Heart right ventricle (tissue), 16 donors: Measurements from ENCODE around the gene POLD3. TPM values are rescaled to one million over a fixed set of nuclear protein-coding genes. Genes with fewer than 3 reads are reported as not detected.

Experiments used
- ATAC-seq, 8 donors: fragments of 200-7000 bp; cut with Tn5 transposase; one replicate each; pipeline ENCODE4 v1.9.1; 2020; ENCODE audit warnings: mild to moderate bottlenecking in 8 of 8, moderate library complexity in 8 of 8, moderate number of reproducible peaks in 1 of 8
- DNase-seq, 2 donors: peaks; one replicate each; pipeline ENCODE4 v3.0.0-alpha.2; 2020
- H3K27ac ChIP-seq, 10 donors: fragments of 200-600 bp; sonication (generic) in 2 of 10; one replicate each; pipeline versions ENCODE4 v1.5.0 to v1.8.0; 2020 to 2022; ENCODE audit warnings: mild to moderate bottlenecking in 3 of 10
- H3K27me3 ChIP-seq, 7 donors: fragments of 200-600 bp; one replicate each; pipeline ENCODE4 v1.8.0; 2021 to 2022; ENCODE audit warnings: mild to moderate bottlenecking in 2 of 7
- H3K36me3 ChIP-seq, 9 donors: fragments of 200-600 bp; sonication (generic) in 1 of 9; one replicate each; pipeline versions ENCODE4 v1.5.0 to v1.8.0; 2020 to 2022; ENCODE audit warnings: mild to moderate bottlenecking in 2 of 9
- H3K4me1 ChIP-seq, 9 donors: fragments of 200-600 bp; sonication (generic) in 1 of 9; one replicate each; pipeline versions ENCODE4 v1.5.0 to v1.8.0; 2020 to 2022; ENCODE audit warnings: mild to moderate bottlenecking in 4 of 9
- H3K4me3 ChIP-seq, 10 donors: fragments of 200-600 bp; sonication (generic) in 2 of 10; one replicate each; pipeline versions ENCODE4 v1.5.0 to v1.8.0; 2020 to 2022; ENCODE audit warnings: mild to moderate bottlenecking in 7 of 10, moderate library complexity in 2 of 10
- H3K9me3 ChIP-seq, 11 donors: fragments of 200-600 bp in 10 of 11; sonication (generic) in 2 of 11; one replicate each; pipeline versions ENCODE4 v1.5.0 to v1.8.0; 2013 to 2022; ENCODE audit warnings: mild to moderate bottlenecking in 2 of 11, control low read depth in 1 of 11, moderate library complexity in 1 of 11
- CTCF ChIP-seq, 9 donors: fragments of 200-600 bp; sonication (generic) in 2 of 9; IDR thresholded peaks; one replicate each; pipeline versions ENCODE4 v1.5.0 to v1.8.0; 2021 to 2022; ENCODE audit warnings: antibody characterized with exemption in 9 of 9, mild to moderate bottlenecking in 5 of 9, moderate library complexity in 1 of 9
- WGBS, 2 donors: extraction: QIAGEN DNeasy Blood & Tissue Kit; methylation state at CpG; one replicate each; pipeline ENCODE4 v1.1.7; 2013; ENCODE audit warnings: inconsistent platforms in 1 of 2; 5-methylcytosine and 5-hydroxymethylcytosine counted together
- intact Hi-C, 10 donors: fragments of 100-400 bp; cut with DNase I; formaldehyde crosslinking; loops; one replicate each; pipeline versions ENCODE4 v1.11.1 to v1.14.2; 2022
- polyA plus RNA-seq, 2 donors: library from polyadenylated mRNA; stranded (reverse); fragments of 200-250 nt; gene quantifications; one replicate each; pipeline ENCODE4 v1.2.3, GENCODE V29; 2013
- total RNA-seq, 10 donors: library from RNA; stranded (reverse); fragmentation: NEBNext Ultra II Directional in 3 of 10; extraction: Animal tissue kit (Norgen Biotek cat#: 25700) in 3 of 10; gene quantifications; one replicate each; pipeline versions ENCODE4 v1.2.1 to v1.2.4, GENCODE V29; 2021 to 2023
- donor health status: Arrhythmogenic right ventricular cardiomyopathy.
- donor health status: ischemic (EF 13 %, LVEDD 7.1; RV severe dilation, severe dysfunction).
- donor health status: healthy with polysubstance abuse.
- donor health status: DM: no; HTN: yes; CAD: no.
- donor health status: DM: no; HTN: no; CAD: no.
- donor health status: ischemic (EF 25% LVEDD 6.9; RV normal size, moderate dysfunction).
- donor health status: ischemic (EF 25% LVEDD 5.7; RV mildly dilated, moderate dysfunction).
- donor health status: healthy.
- donor health status: DM: yes; HTN: yes; CAD: no.
- donor health status: Ischemic cardiomyopathy.
- donor health status: ischemic (EF 35%, LVEDD 5.7; RV mildly dilated, moderate dysfunction).
- donor health status: nonischemic (EF 11% LVEDD 7.7; RV severe dilation, severe dysfunction).
- donor health status: DM: yes; HTN: yes; CAD: no.
- donor health status: PGD.
- donor health status: ischemic (EF 29% LVEDD 5.4; RV normal size, mild dysfunction).
- donor health status: nonischemic (EF 23%, LVEDD 6.1; RV moderate dilation, normal function).

Gene POLD3
- total and polyA plus RNA-seq, 12 donors, result 4.7 to 8.8 (median 7.9) TPM

GRCh38 chr11:74608431-74608830, 16.0 kb downstream of the POLD3 start:
- no peak for TF ChIP-seq CTCF (IDR thresholded peaks at IDR 0.05)
- Histone ChIP-seq H3K36me3 (peaks cover 0 to 78% (median 12%) of the 10 kb centered on the region in 9 donors), H3K27me3 (no peaks in the 10 kb centered on the region), H3K27ac (no peak overlapping the region), H3K9me3 (no peaks in the 10 kb centered on the region), H3K4me3 (no peak overlapping the region), H3K4me1 (peaks cover 0 to 21% (median 0%) of the 10 kb centered on the region in 9 donors)
- ATAC-seq, result no peak
- WGBS, 2 donors, result 71 to 77% methylated on average over 4 of the region's 4 CpGs
- DNase-seq, result no peak
- intact Hi-C loops, result no loop called here

GRCh38 chr11:74611369-74611861, 19.0 kb downstream of the POLD3 start:
- Histone ChIP-seq H3K27ac (peak overlapping the region in 2 of 10 donors; percentile 4 to 84), H3K36me3 (peaks cover 0 to 72% (median 14%) of the 10 kb centered on the region in 9 donors), H3K27me3 (no peaks in the 10 kb centered on the region), H3K9me3 (no peaks in the 10 kb centered on the region), H3K4me3 (no peak overlapping the region), H3K4me1 (peaks cover 0 to 21% (median 0%) of the 10 kb centered on the region in 9 donors)
- WGBS, 2 donors, result 73 to 79% methylated on average over 2 of the region's 2 CpGs
- intact Hi-C loops, result loop anchor here in 2 of 10 donors (5.0 kb wide), 2 partner anchors 121 to 126 kb away; partner anchors contain the start of gene CHRDL2 (in 1 of the 2)
- peak in 7 of 9 donors; percentile 30 to 61 (median 47) for TF ChIP-seq CTCF (IDR thresholded peaks at IDR 0.05)
- peak in 3 of 8 donors; percentile 28 to 52 (median 42) for ATAC-seq
- no peak for DNase-seq

GRCh38 chr11:74612877-74613276, 20.5 kb downstream of the POLD3 start:
- no peak for ATAC-seq
- no peak overlapping the region for H3K4me3 ChIP-seq
- WGBS, 2 donors, result 94 to 96% methylated on average over 3 of the region's 3 CpGs
- peaks cover 0 to 74% (median 14%) of the 10 kb centered on the region in 9 donors for H3K36me3 ChIP-seq
- DNase-seq, result no peak
- H3K9me3 ChIP-seq, result no peaks in the 10 kb centered on the region
- no peak for TF ChIP-seq CTCF (IDR thresholded peaks at IDR 0.05)
- H3K27me3 ChIP-seq, result no peaks in the 10 kb centered on the region
- peaks cover 0 to 21% (median 0%) of the 10 kb centered on the region in 9 donors for H3K4me1 ChIP-seq
- intact Hi-C loops, result loop anchor here in 2 of 10 donors (5.0 kb wide), 2 partner anchors 119 to 124 kb away; partner anchors contain the start of gene CHRDL2 (in 1 of the 2)
- no peak overlapping the region for H3K27ac ChIP-seq

DNA sequence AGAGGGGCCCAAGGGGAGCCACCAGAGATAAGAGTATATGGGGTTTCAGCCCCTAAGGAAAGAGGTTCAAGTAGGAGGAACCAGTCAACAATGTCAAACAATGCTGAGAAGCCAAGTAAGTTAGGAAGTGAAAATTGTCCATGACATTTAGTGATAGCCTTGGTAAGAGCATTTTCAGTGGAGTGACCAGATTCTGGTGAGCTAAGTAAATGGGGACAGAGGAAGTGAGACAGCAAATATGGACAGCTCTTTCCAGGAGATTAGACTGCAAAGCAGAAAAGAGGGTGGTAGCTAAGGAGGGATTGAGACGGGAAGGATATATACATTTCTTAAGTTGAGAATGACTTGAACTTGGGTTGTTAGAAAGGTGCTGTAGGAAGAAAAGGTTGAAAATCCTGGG, 22.9 kb downstream of the POLD3 start:
- TF ChIP-seq CTCF (IDR thresholded peaks at IDR 0.05), result no peak
- DNase-seq (no peak), ATAC-seq (peak in 2 of 8 donors; percentile 19 to 24)
- Histone ChIP-seq H3K36me3 (peaks cover 0 to 88% (median 14%) of the 10 kb centered on the region in 9 donors), H3K27me3 (no peaks in the 10 kb centered on the region), H3K9me3 (no peaks in the 10 kb centered on the region), H3K27ac (peak overlapping the region in 1 of 10 donors; percentile 73), H3K4me3 (no peak overlapping the region), H3K4me1 (peaks cover 0 to 21% (median 0%) of the 10 kb centered on the region in 9 donors)
- 88 to 95% methylated on average over 1 of the region's 1 CpG for WGBS, 2 donors
- intact Hi-C loops, result loop anchor here in 1 of 10 donors (5.0 kb wide), 1 partner anchor 122 kb away; no protein-coding TSS in a partner anchor
